GM10847 (cell line): Measurements from ENCODE around the gene ADGRG4.

Experiments used
- POLR2A ChIP-seq: IDR thresholded peaks from 2 replicates; pipeline ENCODE4 v1.6.1; 2011; ENCODE audit not compliant: insufficient read length; ENCODE audit errors: extremely low read depth

The ADGRG4 gene

GRCh38 chrX:136464589-136464988 is 163.8 kb downstream of the ADGRG4 start:
- TF ChIP-seq POLR2A = no peak
